ENCODE results near the gene GSDMA.
"Not testable (repeated sequence)": the region's sequence is repeated elsewhere in the genome, so short reads cannot be mapped to it uniquely, and the experiment has no call there.

The GSDMA gene

GRCh38 chr17:40004712-40005111 lies 41.9 kb downstream of the GSDMA start:
- H3K36me3 Mint-ChIP-seq (ENCODE audit: low read depth), result no peaks in the 10 kb centered on the region
- intact Hi-C loops (cut with micrococcal nuclease), result no loop called here
- peaks cover 5% of the 10 kb centered on the region for H3K4me1 Mint-ChIP-seq (ENCODE audit: low read depth)
- peaks cover 7% of the 10 kb centered on the region for H3K27me3 Mint-ChIP-seq
- H3K9me3 Mint-ChIP-seq, result no peaks in the 10 kb centered on the region
- H3K4me3 Mint-ChIP-seq, result no peak overlapping the region
- no peak overlapping the region for H3K27ac Mint-ChIP-seq

- Mint-ChIP-seq H3K27me3 (peaks cover 7% of the 10 kb centered on the region), H3K4me3 (no peak overlapping the region), H3K36me3 (ENCODE audit: low read depth) (no peaks in the 10 kb centered on the region), H3K27ac (no peak overlapping the region), H3K4me1 (ENCODE audit: low read depth) (peaks cover 5% of the 10 kb centered on the region), H3K9me3 (no peaks in the 10 kb centered on the region)
- intact Hi-C loops (cut with micrococcal nuclease), result no loop called here
Measured at GRCh38 chr17:40005520-40005919, 42.7 kb downstream of the GSDMA start.

- not testable (repeated sequence) for H3K27ac Mint-ChIP-seq; H3K4me3 Mint-ChIP-seq; H3K9me3 Mint-ChIP-seq; H3K36me3 Mint-ChIP-seq (ENCODE audit: low read depth)
- H3K4me1 Mint-ChIP-seq (ENCODE audit: low read depth), result peaks cover 20% of the 10 kb centered on the region
- intact Hi-C loops (cut with micrococcal nuclease), result loop anchor here (5.0 kb wide), 1 partner anchor 156 kb away; no protein-coding TSS in a partner anchor
- peaks cover 36% of the 10 kb centered on the region for H3K27me3 Mint-ChIP-seq
Measured at GRCh38 chr17:40010946-40011500, 48.2 kb downstream of the GSDMA start.

GRCh38 chr17:40012017-40012647 lies 49.3 kb downstream of the GSDMA start:
- Mint-ChIP-seq H3K4me1 (ENCODE audit: low read depth) (peaks cover 27% of the 10 kb centered on the region), H3K27me3 (peaks cover 38% of the 10 kb centered on the region)
- not testable (repeated sequence) for H3K36me3 Mint-ChIP-seq (ENCODE audit: low read depth); H3K9me3 Mint-ChIP-seq; H3K27ac Mint-ChIP-seq; H3K4me3 Mint-ChIP-seq
- intact Hi-C loops (cut with micrococcal nuclease), result loop anchor here (5.0 kb wide), 1 partner anchor 155 kb away; no protein-coding TSS in a partner anchor

GRCh38 chr17:40014375-40014980 lies 51.7 kb downstream of the GSDMA start:
- Mint-ChIP-seq H3K27me3 (peaks cover 38% of the 10 kb centered on the region), H3K27ac (no peak overlapping the region), H3K4me1 (ENCODE audit: low read depth) (peaks cover 22% of the 10 kb centered on the region), H3K9me3 (no peaks in the 10 kb centered on the region), H3K36me3 (ENCODE audit: low read depth) (peaks cover 15% of the 10 kb centered on the region), H3K4me3 (no peak overlapping the region)
- intact Hi-C loops (cut with micrococcal nuclease), result loop anchor here (5.0 kb wide), 1 partner anchor 153 kb away; no protein-coding TSS in a partner anchor

- peak within 1 kb of the TSS; percentile 4 for H3K27ac Mint-ChIP-seq
- no peak within 1 kb of the TSS for H3K4me3 Mint-ChIP-seq
- peaks cover 23% of the 10 kb centered on the region for H3K36me3 Mint-ChIP-seq (ENCODE audit: low read depth)
- H3K9me3 Mint-ChIP-seq, result no peaks in the 10 kb centered on the region
- peaks cover 38% of the 10 kb centered on the region for H3K27me3 Mint-ChIP-seq
- peaks cover 22% of the 10 kb centered on the region for H3K4me1 Mint-ChIP-seq (ENCODE audit: low read depth)
- intact Hi-C loops (cut with micrococcal nuclease), result no loop called here
Measured at GRCh38 chr17:40015005-40015997, 52.5 kb downstream of the GSDMA start, which contains the start of gene CSF3. Gene CSF3 (plus strand): TSS chr17:40015440. CDS start chr17:40015475, 35 bp downstream.

GRCh38 chr17:40015998-40016985 lies 53.5 kb downstream of the GSDMA start:
- H3K27ac Mint-ChIP-seq, result peak overlapping the region; percentile 4
- peaks cover 32% of the 10 kb centered on the region for H3K36me3 Mint-ChIP-seq (ENCODE audit: low read depth)
- H3K27me3 Mint-ChIP-seq, result peaks cover 36% of the 10 kb centered on the region
- no peaks in the 10 kb centered on the region for H3K9me3 Mint-ChIP-seq
- H3K4me3 Mint-ChIP-seq, result no peak overlapping the region
- H3K4me1 Mint-ChIP-seq (ENCODE audit: low read depth), result peaks cover 22% of the 10 kb centered on the region
- intact Hi-C loops (cut with micrococcal nuclease), result no loop called here

GRCh38 chr17:40017422-40018080 lies 54.7 kb downstream of the GSDMA start:
- Mint-ChIP-seq H3K36me3 (ENCODE audit: low read depth) (peaks cover 45% of the 10 kb centered on the region), H3K27ac (no peak overlapping the region), H3K27me3 (peaks cover 25% of the 10 kb centered on the region), H3K4me3 (no peak overlapping the region), H3K9me3 (no peaks in the 10 kb centered on the region), H3K4me1 (ENCODE audit: low read depth) (peaks cover 22% of the 10 kb centered on the region)
- intact Hi-C loops (cut with micrococcal nuclease), result no loop called here

- peaks cover 54% of the 10 kb centered on the region for H3K36me3 Mint-ChIP-seq (ENCODE audit: low read depth)
- intact Hi-C loops (cut with micrococcal nuclease), result no loop called here
- peaks cover 21% of the 10 kb centered on the region for H3K27me3 Mint-ChIP-seq
- no peak overlapping the region for H3K4me3 Mint-ChIP-seq
- H3K9me3 Mint-ChIP-seq, result no peaks in the 10 kb centered on the region
- peaks cover 21% of the 10 kb centered on the region for H3K4me1 Mint-ChIP-seq (ENCODE audit: low read depth)
- no peak overlapping the region for H3K27ac Mint-ChIP-seq
Measured at GRCh38 chr17:40018211-40019121, 55.7 kb downstream of the GSDMA start.

- Mint-ChIP-seq H3K9me3 (no peaks in the 10 kb centered on the region), H3K4me1 (ENCODE audit: low read depth) (peaks cover 14% of the 10 kb centered on the region), H3K36me3 (ENCODE audit: low read depth) (peaks cover 61% of the 10 kb centered on the region), H3K27ac (no peak overlapping the region), H3K4me3 (no peak overlapping the region), H3K27me3 (peaks cover 14% of the 10 kb centered on the region)
- intact Hi-C loops (cut with micrococcal nuclease), result no loop called here
Measured at GRCh38 chr17:40019140-40019991, 56.6 kb downstream of the GSDMA start.

- Mint-ChIP-seq H3K4me1 (ENCODE audit: low read depth) (peaks cover 14% of the 10 kb centered on the region), H3K27me3 (peaks cover 9% of the 10 kb centered on the region), H3K4me3 (no peak overlapping the region), H3K27ac (no peak overlapping the region), H3K36me3 (ENCODE audit: low read depth) (peaks cover 66% of the 10 kb centered on the region), H3K9me3 (no peaks in the 10 kb centered on the region)
- intact Hi-C loops (cut with micrococcal nuclease), result no loop called here
Measured at GRCh38 chr17:40020146-40020545, 57.3 kb downstream of the GSDMA start.
